Breast epithelium (tissue), 3 donors: ENCODE measurements around the gene WDR93.

Experiments
- POLR2AphosphoS5 ChIP-seq, 3 donors: sonication (generic); formaldehyde crosslinking; IDR thresholded peaks; one replicate each; pipeline ENCODE4 v1.6.1; 2017; ENCODE audit warnings: antibody characterized with exemption in 3 of 3
- TF ChIP-seq, protein P1 (sequence below), 3 donors: fragments of 450-650 bp; IDR thresholded peaks; one replicate each; pipeline ENCODE4 v1.5.1; 2016 to 2017; ENCODE audit warnings: antibody characterized with exemption in 3 of 3, mild to moderate bottlenecking in 3 of 3, moderate library complexity in 3 of 3

DNA sequence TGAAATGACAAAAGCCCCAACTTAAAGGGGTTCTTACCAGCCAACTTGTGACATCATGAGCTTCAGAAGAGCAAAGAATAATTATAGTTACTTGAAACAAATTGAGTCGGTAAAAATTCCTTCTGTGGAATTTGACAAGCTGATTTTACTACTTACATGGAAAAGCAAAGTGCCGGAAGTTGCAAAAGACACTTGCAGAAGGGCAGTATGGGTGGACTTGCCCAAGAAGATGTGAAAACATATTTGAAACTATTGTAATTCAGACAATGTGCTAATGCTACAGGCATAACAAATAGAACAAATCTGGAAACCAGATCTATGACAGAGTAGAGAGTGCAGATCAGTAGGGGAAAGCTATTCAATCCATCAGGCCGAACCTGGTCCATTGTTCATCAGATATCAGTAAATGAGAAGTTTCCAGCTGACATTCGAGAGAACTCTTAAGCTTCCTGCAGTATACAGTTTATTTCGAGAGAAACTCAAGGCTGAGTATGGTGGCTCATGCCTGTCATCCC lies 32.9 kb upstream of the WDR93 start:
- TF ChIP-seq, protein P1, sequence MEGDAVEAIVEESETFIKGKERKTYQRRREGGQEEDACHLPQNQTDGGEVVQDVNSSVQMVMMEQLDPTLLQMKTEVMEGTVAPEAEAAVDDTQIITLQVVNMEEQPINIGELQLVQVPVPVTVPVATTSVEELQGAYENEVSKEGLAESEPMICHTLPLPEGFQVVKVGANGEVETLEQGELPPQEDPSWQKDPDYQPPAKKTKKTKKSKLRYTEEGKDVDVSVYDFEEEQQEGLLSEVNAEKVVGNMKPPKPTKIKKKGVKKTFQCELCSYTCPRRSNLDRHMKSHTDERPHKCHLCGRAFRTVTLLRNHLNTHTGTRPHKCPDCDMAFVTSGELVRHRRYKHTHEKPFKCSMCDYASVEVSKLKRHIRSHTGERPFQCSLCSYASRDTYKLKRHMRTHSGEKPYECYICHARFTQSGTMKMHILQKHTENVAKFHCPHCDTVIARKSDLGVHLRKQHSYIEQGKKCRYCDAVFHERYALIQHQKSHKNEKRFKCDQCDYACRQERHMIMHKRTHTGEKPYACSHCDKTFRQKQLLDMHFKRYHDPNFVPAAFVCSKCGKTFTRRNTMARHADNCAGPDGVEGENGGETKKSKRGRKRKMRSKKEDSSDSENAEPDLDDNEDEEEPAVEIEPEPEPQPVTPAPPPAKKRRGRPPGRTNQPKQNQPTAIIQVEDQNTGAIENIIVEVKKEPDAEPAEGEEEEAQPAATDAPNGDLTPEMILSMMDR (IDR thresholded peaks at IDR 0.05), result no peak
- no peak for TF ChIP-seq POLR2AphosphoS5 (IDR thresholded peaks at IDR 0.05)
